Measurements from ENCODE around the gene ROCK1. TPM values are rescaled to one million over a fixed set of nuclear protein-coding genes. Genes with fewer than 3 reads are reported as not detected.
A peak's percentile ranks its signal among the peaks of the same experiment; 100 is the strongest.
"Not testable (repeated sequence)": the region's sequence is repeated elsewhere in the genome, so short reads cannot be mapped to it uniquely, and the experiment has no call there.

The ROCK1 gene
- total RNA-seq = 60.9 to 69.7 TPM (median 63.9 TPM) in 3 replicates
- long read RNA-seq, full-length matches to known transcripts = 22 of 40 reads
- long read RNA-seq, partial matches to known transcripts = 8 of 40 reads
- long read RNA-seq, other reads (novel, unspliced or antisense) = 10 of 40 reads

- H3K27ac Mint-ChIP-seq (ENCODE audit: unreplicated experiment) = peak within 1 kb of the TSS; percentile 99
- peak; percentile 99 for DNase-seq (ENCODE audit: low spot score)
- peaks cover 18% of the 10 kb centered on the region for H3K4me1 Mint-ChIP-seq (ENCODE audit: low read depth)
- H3K36me3 Mint-ChIP-seq (ENCODE audit: low read depth) = no peaks in the 10 kb centered on the region
- no peaks in the 10 kb centered on the region for H3K9me3 Mint-ChIP-seq (ENCODE audit: low read depth)
- H3K4me3 Mint-ChIP-seq (ENCODE audit: unreplicated experiment) = peak within 1 kb of the TSS; percentile 93
- no peaks in the 10 kb centered on the region for H3K27me3 Mint-ChIP-seq (ENCODE audit: low read depth)
- TF ChIP-seq, protein P1, sequence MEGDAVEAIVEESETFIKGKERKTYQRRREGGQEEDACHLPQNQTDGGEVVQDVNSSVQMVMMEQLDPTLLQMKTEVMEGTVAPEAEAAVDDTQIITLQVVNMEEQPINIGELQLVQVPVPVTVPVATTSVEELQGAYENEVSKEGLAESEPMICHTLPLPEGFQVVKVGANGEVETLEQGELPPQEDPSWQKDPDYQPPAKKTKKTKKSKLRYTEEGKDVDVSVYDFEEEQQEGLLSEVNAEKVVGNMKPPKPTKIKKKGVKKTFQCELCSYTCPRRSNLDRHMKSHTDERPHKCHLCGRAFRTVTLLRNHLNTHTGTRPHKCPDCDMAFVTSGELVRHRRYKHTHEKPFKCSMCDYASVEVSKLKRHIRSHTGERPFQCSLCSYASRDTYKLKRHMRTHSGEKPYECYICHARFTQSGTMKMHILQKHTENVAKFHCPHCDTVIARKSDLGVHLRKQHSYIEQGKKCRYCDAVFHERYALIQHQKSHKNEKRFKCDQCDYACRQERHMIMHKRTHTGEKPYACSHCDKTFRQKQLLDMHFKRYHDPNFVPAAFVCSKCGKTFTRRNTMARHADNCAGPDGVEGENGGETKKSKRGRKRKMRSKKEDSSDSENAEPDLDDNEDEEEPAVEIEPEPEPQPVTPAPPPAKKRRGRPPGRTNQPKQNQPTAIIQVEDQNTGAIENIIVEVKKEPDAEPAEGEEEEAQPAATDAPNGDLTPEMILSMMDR (IDR thresholded peaks at IDR 0.05) = no peak
Measured at GRCh38 chr18:21111346-21112139, at the start of gene ROCK1. ROCK1 (minus strand) TSS chr18:21111813; CDS start chr18:21110910, 903 bp downstream.

- Mint-ChIP-seq H3K9me3 (ENCODE audit: low read depth) (peaks cover 34% of the 10 kb centered on the region), H3K27me3 (ENCODE audit: low read depth) (no peaks in the 10 kb centered on the region), H3K36me3 (ENCODE audit: low read depth) (peaks cover 19% of the 10 kb centered on the region), H3K4me3 (ENCODE audit: unreplicated experiment) (no peak overlapping the region), H3K27ac (ENCODE audit: unreplicated experiment) (no peak overlapping the region), H3K4me1 (ENCODE audit: low read depth) (no peaks in the 10 kb centered on the region)
- TF ChIP-seq, protein P1 (IDR thresholded peaks at IDR 0.05) = no peak
- no peak for DNase-seq (ENCODE audit: low spot score)
Measured at GRCh38 chr18:21155443-21155842, 43.8 kb upstream of the ROCK1 start.

DNA sequence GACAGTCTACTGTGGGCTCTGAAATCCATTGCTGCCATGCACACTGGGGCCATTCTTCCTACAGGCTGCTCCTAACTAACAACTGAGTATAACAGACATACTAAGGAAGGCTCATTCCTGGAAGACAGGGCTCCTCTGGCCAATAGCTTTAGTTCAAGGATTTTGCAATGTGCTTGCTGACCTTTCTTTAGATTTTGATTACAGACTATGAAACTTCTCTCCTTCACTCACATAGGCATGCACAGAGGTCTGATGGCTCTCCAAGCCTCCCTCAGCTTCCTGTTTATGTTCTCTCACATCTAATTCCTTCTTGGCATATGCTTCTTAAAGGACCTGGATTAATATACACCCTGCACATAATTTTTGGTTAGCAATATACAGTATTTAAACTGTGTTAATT, 34.4 kb upstream of the ROCK1 start:
- peaks cover 17% of the 10 kb centered on the region for H3K9me3 Mint-ChIP-seq (ENCODE audit: low read depth)
- H3K4me3 Mint-ChIP-seq (ENCODE audit: unreplicated experiment) = no peak overlapping the region

GRCh38 chr18:21145371-21145770, 33.8 kb upstream of the ROCK1 start:
- Mint-ChIP-seq H3K27me3 (ENCODE audit: low read depth) (no peaks in the 10 kb centered on the region), H3K27ac (ENCODE audit: unreplicated experiment) (no peak overlapping the region), H3K4me1 (ENCODE audit: low read depth) (peaks cover 11% of the 10 kb centered on the region), H3K36me3 (ENCODE audit: low read depth) (peaks cover 2% of the 10 kb centered on the region), H3K9me3 (ENCODE audit: low read depth) (peaks cover 12% of the 10 kb centered on the region), H3K4me3 (ENCODE audit: unreplicated experiment) (no peak overlapping the region)
- TF ChIP-seq, protein P1 (IDR thresholded peaks at IDR 0.05) = no peak
- DNase-seq (ENCODE audit: low spot score) = no peak

More for the DNA sequence above, 34.4 kb upstream of the ROCK1 start:
- DNase-seq (ENCODE audit: low spot score) = no peak
- H3K27me3 Mint-ChIP-seq (ENCODE audit: low read depth) = no peaks in the 10 kb centered on the region
- H3K27ac Mint-ChIP-seq (ENCODE audit: unreplicated experiment) = no peak overlapping the region
- TF ChIP-seq, protein P1 (IDR thresholded peaks at IDR 0.05) = no peak
- H3K36me3 Mint-ChIP-seq (ENCODE audit: low read depth) = peaks cover 3% of the 10 kb centered on the region
- peaks cover 11% of the 10 kb centered on the region for H3K4me1 Mint-ChIP-seq (ENCODE audit: low read depth)

- no peaks in the 10 kb centered on the region for H3K27me3 Mint-ChIP-seq (ENCODE audit: low read depth)
- TF ChIP-seq, protein P1 (IDR thresholded peaks at IDR 0.05) = no peak
- H3K4me1 Mint-ChIP-seq (ENCODE audit: low read depth) = peaks cover 11% of the 10 kb centered on the region
- no peak for DNase-seq (ENCODE audit: low spot score)
- peaks cover 3% of the 10 kb centered on the region for H3K36me3 Mint-ChIP-seq (ENCODE audit: low read depth)
- no peak overlapping the region for H3K27ac Mint-ChIP-seq (ENCODE audit: unreplicated experiment)
- peaks cover 9% of the 10 kb centered on the region for H3K9me3 Mint-ChIP-seq (ENCODE audit: low read depth)
- H3K4me3 Mint-ChIP-seq (ENCODE audit: unreplicated experiment) = no peak overlapping the region
Measured at GRCh38 chr18:21141668-21142422, 30.2 kb upstream of the ROCK1 start.

GRCh38 chr18:21137719-21138488, 26.3 kb upstream of the ROCK1 start:
- DNase-seq (ENCODE audit: low spot score); H3K27ac Mint-ChIP-seq (ENCODE audit: unreplicated experiment); H3K36me3 Mint-ChIP-seq (ENCODE audit: low read depth); H3K4me3 Mint-ChIP-seq (ENCODE audit: unreplicated experiment); H3K27me3 Mint-ChIP-seq (ENCODE audit: low read depth): not testable (repeated sequence)
- Mint-ChIP-seq H3K4me1 (ENCODE audit: low read depth) (peaks cover 20% of the 10 kb centered on the region), H3K9me3 (ENCODE audit: low read depth) (peaks cover 14% of the 10 kb centered on the region)

Data from chondrocyte (in vitro differentiated cells).